Gastrocnemius medialis (tissue), 4 donors: ENCODE data around the gene PTPRR.

ENCODE experiments used
- CTCF ChIP-seq, 5 experiments: fragments of 450-650 bp in 3 of 5; fragments of 200-600 bp in 2 of 5; sonication (generic) in 2 of 5; IDR thresholded peaks in 4 of 5; conservative IDR thresholded peaks in 1 of 5; 1 replicate in 4 of 5; 2 replicates in 1 of 5; pipeline ENCODE4 v1.5.1; 2016 to 2019; ENCODE audit warnings: antibody characterized with exemption in 5 of 5, mild to moderate bottlenecking in 3 of 5, moderate library complexity in 3 of 5
- POLR2A ChIP-seq, 2 donors: fragments of 450-650 bp; IDR thresholded peaks; one replicate each; pipeline ENCODE4 v1.6.1; 2017; ENCODE audit warnings: antibody characterized with exemption in 2 of 2, mild to moderate bottlenecking in 2 of 2, moderate library complexity in 2 of 2

GRCh38 chr12:70831543-70831942 is 89.0 kb downstream of the PTPRR start:
- TF ChIP-seq POLR2A (IDR thresholded peaks at IDR 0.05) (no peak), CTCF (IDR thresholded peaks at IDR 0.05 in 4 of 5, conservative IDR thresholded peaks at IDR 0.05 in 1 of 5) (no peak)
